GM18520 (cell line): ENCODE results near the gene CRYGA.
"Not testable (repeated sequence)": the region's sequence is repeated elsewhere in the genome, so short reads cannot be mapped to it uniquely, and the experiment has no call there.

Experiments
- ATAC-seq: cut with Tn5 transposase; IDR thresholded peaks from one replicate; pipeline ENCODE4 v1.9.1; 2021; ENCODE audit not compliant: unreplicated experiment

CRYGA gene

DNA sequence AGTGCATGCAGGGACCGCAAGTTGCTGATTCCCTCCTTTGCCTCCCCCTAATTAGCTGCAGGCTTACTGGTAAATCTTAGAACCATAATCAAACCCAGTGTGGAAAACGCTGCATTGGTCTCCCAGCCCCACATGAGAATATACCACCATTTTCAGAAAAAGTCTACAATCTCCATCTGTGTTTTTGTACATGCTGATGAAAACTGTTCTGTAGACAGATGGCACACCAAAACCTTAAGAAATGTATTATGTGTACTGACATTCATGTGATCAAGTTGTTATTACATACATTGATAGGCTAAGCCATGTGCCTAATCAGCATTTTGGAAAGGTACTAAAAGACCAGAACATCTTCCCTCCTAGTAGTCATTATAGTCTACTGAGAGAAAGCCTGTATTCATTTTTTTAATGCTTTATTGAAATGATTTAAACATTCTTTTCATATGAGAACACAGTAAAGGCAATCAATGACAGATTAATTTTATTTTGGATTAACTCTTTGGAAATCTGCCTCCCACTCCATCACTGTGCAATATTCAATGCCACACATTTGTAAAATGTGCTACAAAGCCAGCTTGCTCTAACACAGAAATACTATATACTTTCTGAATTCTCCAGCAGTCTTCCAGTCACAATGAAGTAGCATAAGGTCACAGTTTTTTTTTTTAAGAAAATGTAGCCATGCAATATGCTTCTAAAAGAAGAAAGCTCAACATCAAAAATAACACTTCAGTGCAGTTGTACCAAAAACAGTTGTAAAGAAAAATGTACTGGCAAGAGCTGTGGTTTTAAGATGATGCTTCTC, 1.8 kb upstream of the CRYGA start:
- no peak for ATAC-seq

DNA sequence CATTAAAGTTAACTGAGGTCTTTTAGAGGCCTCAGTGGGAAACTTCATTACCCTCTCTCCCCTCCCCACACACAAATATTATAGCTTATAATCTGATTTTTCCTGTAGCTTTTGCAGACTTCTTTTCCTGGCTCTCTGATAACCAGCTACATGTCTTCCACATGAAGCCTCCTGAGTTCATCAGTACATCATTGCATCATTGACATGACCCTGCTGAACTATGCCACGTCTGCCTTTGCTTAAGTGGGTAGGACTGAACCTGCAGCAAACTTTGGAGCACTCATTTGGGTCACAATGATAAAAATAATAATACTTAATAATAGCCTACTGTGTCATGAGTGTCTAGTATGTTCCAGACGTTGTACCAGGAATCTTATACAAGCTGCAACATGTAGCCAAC, 7.0 kb downstream of the CRYGA start:
- no peak for ATAC-seq

DNA sequence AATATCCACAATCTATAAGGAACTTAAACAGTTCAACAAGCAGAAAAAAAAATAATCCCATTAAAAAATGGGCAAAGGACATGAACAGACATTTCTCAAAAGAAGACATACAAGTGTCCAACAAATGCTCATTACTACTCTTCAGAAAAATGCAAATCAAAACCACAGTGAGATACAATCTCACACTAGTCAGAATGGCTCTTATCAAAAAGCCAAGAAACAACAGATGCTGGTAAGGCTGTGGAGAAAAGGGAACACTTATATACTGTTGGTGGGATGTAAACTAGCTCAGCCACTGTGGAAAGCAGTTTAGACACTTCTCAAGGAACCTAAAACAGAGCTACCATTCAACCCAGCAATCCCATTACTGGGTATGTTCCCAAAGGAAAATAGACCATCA, 10.2 kb downstream of the CRYGA start:
- no peak for ATAC-seq

DNA sequence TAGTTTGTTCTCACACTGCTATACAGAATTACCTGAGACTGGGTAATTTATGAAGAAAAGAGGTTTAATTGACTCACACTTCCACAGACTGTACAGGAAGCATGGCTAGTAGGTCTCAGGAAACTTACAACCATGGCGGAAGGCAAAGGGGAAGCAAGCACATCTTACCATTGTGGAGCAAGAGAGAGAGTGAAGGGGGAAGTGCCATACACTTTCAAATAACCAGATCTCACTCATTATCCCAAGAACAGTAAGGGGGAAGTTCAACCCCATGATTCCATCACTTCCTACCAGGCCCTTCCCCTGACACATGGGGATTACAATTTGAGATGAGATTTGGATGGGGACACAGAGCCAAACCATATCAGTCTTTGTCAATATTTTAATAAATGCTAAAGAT, 12.4 kb downstream of the CRYGA start:
- no peak for ATAC-seq

DNA sequence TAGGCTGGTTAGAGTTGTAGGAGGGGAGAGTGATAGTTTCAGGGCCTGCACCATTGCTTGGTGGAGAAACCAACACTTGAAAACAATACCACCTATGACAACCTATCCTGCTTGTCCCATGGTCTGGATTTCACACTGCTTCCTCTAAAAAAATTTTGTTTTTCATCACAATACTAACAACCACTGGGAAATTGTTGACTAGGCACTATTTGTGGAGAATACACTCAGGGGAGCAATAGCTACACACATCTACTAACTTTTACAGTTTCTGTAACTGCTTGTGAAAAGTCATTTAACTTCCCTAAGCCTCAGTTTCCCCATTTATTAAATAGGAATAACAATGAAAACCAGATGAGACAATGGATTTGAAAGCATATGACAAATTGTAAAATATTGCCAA, 13.3 kb downstream of the CRYGA start:
- ATAC-seq: no peak

DNA sequence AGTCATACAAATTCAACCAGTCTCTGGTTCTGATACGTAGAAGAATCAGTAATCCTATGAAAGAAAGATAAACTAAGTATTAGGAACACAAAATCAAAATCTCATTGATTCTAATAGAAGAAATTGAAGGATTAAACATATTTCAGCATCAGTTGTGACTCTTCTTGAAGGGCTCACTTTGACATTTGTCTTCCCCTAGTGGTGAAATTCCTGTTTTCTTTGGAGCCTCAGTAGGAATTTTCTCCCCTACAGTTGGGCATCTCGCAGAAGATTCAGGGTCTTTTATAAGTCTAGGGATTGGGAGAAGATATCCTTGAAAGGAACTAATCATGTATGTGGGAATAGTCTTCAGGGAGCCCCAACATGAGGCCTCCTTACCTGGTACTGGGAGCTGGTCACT, 14.6 kb downstream of the CRYGA start:
- ATAC-seq: no peak

DNA sequence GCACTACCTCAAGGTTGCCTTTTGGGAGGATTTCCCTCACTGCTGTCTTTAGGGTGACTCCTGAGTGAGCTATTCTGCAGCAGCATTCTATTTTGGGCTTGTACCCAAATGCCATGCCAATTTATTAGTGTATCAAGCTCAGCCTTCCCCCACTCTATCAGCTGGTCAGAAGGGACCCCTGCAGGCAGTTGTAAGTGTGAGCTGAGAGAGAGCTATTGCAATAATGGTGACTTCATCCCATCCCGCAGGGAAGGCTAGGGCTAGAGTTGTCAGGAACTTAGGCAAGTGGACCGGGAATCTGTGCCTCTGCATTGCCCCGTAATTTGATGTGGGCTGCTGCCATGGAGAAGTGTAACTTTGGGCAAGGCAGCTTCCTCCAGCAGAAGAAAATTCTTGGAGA, 15.6 kb downstream of the CRYGA start:
- no peak for ATAC-seq

DNA sequence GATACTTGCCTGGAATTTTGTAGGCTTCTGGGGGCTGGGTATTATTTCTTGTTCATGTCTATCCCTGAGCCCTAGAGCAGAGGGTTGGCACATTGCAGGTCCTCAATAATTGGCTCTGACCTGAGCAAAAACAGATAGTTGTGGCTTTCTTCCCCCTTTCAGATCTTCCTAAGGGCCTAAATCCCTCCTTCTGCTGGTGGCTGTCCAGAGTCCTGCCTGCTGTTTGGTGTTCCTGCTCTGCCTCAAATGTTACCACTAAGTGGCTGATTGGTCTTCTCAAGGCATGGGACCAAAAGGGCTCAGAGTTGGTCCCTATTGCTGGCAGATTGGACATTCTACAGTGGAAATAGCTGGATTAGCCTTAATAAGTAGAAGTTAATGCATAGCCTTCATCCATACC, 16.4 kb downstream of the CRYGA start:
- no peak for ATAC-seq

DNA sequence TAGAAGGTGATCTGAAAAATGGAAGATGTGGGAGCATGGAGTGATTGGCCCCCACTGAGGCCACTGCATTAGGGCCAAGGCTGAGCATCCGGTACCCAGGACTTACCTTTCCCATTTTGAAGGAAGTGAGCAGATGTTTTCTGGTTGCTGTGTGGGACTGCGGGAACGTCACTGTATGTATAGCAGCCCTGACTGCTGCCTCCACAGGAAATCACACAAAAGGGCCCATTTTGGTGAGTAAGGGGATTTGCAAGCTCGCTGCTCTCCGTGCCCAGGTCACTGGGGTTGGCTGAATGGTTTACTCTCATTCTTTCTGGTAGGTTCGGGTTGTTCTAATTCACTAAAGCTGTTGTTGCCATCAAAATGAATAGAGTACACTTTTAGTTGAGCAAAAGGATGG, 17.4 kb downstream of the CRYGA start, which contains the start of gene CRYGB:
TSS of gene CRYGB (minus strand) at position 153 of the 400 bp plus-strand sequence. CDS start at position 115, 38 bp downstream.
- no peak for ATAC-seq

DNA sequence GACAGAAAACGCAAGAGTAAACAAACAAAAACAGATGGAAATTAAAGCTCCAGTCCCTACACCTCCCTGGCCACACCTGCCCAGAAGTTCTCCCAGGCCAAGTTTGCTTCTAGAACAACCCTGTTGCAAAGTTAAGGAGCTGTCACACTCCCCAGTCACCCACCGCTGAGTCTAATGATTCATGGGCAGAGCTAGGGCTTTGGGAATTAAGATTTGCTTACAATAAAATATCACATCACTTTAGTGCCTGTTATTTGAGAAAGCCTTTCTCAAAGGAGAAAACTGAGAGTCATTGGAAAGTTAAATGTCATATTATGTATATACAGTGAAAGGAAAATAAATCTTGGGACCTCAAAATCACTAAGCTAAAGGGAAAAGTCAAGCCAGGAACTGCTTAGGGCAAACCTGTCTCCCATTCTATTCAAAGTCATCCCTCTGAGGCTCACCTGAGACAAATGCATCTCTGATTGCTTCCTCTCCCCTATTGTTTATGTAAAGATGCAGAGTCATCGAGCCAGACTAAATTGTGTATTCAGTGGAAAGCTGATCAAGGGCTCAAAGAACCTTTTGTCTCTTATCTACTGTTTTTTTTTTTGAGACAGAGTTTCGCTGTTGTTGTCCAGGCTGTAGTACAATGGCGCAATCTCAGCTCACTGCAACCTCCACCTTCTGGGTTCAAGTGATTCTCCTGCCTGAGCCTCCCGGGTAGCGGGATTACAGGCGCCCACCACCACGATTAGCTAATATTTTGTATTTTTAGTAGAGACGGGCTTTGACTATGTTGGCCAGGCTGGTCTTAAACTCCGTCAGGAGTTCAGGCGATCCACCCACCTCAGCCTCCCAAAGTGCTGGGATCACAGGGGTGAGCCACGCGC, 20.2 kb downstream of the CRYGA start:
- ATAC-seq: no peak

DNA sequence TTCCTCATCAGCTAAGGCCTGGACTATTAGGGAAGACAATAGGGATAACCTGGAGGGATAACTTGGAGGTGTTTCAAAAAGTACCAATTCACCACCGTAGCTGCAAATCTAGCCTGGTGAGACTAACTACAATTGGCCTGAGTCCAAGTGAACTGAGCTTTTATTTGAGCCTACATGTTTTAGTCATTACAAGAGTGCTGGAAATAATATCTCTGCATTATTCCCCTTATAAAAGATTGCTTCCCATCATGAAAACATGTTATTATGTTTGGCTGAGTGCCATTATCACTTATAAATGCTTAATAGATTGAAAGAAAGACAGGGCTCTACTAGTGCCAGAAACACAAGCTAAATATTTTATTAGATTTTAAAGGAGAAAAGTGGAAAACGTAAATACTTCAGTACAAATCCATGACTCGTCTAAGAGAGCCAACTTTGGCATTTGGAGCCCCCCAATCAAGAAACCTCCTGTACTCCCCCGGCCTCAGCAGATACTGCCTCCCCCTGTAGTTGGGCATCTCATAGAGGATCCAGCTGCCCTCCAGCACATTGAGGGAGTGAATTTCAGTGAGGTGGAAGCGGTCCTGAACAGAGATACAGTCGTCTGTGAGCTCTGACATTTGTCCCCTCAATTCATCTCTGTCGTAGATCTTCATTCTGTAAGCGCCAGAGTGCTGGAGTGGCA, 21.0 kb downstream of the CRYGA start:
- ATAC-seq: no peak

DNA sequence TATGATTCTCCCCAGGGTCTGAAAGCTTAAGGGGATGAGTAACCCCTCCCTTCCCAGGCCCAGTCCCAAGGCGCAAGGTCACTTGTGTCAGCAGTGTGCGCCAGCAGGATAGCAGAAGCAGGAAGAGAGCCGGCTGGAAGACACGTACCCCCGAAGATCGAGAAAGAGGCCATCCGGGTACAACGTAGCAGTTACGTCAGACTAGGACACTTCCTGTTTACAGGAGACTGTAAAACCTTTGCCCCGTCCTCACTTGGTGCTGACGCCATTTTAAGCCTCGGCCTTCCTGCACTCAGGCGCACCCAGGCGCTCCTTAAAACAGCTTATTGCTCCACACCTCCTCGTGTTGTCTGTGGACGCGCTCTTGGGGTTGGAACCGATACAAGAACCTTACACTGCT, 23.9 kb downstream of the CRYGA start:
- no peak for ATAC-seq

DNA sequence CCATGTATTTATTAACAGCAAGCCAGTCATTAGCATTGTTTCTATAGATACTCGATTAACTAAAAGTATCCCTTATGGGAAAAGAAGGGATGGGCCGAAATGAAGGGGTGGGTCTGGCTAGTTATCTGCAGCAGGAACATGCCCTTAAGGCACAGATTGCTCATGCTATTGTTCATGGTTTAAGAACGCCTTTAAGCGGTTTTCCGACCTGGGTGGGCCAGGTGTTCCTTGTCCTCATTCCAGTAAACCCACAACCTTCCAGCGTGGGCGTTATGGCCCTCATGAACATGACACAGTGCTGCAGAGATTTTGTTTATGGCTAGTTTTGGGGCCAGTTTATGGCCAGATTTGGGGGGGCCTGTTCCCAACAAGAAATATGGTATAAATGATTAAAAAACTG, 25.1 kb downstream of the CRYGA start:
- ATAC-seq: not testable (repeated sequence)

DNA sequence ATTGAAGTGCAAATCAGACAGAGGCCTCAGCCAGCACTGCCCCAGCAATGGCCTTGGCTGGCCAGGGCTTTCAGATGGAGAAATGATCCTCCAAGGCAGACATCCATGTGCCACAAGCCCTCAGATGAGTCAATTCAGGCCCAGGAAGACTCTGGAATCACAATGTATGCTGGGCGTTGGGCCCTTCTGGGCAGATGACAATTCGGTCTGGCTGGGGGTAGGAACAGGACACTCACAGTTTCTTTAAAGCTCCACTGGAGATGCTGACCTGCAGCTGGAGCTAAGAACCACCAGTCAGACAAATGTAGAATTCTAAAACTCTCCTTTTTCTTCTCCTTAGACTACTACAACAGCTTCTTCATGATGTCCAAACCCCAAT, 26.7 kb downstream of the CRYGA start:
- ATAC-seq: no peak

DNA sequence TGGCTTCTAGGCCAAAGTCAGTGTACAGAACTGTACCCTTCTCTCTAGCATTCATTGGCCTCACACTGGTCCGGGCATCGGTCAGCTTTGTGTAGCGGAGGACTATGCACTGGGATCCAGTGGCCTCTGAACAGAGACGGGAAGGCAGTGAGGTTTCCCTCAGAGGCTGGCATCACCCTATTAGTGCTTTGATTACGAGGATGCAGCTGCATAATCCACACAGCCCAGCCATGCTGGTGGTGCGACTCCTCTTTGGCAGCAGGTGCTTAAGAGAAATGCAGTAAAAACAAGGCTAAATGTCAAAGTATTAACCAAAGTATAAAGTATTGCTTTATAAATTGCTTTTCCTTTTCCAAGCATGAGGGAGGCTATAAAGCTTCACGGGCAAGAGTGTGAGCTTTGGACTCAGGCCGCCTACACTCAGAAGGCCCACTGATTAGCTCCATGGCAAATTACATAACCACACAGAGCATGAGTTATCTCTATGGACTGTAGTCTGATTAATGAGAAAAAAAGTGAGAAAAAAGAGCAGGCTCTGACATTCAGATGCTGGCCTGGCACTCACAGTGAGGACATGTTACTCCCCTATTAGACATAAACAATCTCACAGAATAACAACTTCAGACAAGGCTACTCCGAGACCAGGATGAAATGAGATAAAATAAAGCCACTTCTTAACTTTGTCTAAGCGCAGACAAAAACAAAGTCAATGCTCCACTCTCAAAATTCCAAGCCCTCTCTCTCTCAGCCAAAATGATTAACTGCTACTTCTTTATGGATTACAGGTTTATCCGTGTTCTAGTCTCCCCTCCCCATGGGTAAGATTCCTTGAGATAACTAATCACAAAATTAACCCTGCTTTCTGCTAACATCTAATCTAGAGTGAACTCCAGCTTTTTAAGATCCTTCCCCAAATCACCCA, 27.3 kb downstream of the CRYGA start:
- ATAC-seq: no peak

DNA sequence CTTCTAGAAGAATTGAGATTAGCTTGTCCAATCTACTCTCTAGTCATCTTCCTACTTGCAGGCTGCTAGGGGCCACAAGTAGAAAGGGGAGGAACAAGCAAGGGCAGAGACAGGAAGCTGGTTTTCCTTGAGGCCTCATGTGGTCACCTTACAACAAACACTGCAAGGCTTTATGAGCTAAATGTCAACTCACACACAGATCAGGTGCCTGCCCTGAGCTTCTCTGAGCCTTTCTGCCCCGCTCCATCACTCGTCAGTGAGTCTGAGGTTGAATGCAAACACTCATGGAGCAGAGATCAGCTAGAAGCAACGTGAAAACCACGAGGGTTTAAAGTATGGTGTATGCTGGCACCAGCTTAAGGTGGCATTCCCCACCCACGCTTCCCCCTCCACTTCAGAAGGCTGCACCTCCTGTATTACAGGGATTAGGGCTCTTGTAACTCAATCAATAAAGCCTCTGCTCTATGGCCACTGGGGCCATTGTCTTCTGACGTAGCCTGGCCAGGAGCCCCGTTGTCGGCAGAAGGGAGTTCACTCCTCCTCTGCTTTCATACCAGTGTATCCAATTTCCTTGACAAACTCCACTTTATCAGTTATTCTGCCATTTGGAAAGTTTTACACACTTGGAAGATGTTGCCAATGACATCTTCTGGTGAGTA, 28.3 kb downstream of the CRYGA start:
- ATAC-seq: no peak

DNA sequence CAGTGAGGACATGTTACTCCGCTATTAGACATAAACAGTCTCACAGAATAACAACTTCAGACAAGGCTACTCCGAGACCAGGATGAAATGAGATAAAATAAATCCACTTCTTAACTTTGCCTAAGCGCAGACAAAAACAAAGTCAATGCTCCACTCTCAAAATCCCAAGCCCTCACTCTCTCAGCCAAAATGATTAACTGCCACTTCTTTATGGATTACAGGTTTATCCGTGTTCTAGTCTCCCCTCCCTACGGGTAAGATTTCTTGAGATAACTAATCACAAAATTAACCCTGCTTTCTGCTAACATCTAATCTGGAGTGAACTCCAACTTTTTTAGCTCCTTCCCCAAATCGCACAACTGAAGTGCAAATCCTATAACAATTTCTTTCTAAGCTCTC, 32.7 kb downstream of the CRYGA start:
- ATAC-seq: no peak

DNA sequence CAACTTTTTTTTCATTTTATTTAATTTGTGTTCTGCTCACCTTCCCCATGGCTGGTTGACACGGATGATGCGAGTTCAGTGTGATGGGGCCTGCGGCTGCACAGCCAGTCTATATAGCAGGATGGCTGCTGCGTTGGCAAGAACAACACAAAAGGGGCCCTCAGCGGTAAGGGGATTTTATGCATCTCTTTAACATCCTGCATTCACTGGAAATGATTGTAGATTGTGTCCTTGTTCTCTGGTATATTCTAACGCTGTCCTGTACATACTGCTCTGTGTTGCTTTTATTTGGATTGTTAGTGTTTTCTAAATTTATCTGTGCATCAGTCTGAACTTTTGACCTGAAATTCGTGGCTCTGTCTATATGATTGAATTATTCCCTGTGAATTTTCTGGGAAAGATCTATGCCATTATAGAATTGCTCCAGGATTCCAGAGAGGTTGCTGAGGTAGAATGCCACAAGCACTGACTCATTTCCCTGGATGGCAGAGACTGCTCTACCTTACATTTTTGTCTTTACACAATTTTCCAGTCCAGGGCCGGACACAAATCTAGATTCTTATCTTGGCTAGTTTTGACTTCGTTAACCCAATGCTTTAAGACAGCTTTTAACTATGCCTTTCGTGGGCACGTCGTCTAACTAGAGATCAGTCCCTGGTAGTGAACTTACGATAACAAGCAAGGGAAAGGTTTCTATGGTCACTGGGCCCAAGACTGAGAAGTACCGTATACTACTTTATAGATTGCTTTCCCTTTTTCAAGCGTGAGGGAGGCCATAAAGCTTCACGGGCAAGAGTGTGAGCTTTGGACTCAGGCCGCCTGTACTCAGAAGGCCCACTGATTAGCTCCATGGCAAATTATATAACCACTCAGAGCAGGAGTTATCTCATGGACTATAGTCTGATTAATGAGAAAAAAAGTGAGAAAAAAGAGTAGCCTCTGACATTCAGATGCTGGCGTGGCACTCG, 33.4 kb downstream of the CRYGA start, which contains the start of gene CRYGC:
TSS of gene CRYGC (minus strand) at position 85 of the 968 bp plus-strand sequence. CDS start at position 49, 36 bp downstream.
- no peak for ATAC-seq

DNA sequence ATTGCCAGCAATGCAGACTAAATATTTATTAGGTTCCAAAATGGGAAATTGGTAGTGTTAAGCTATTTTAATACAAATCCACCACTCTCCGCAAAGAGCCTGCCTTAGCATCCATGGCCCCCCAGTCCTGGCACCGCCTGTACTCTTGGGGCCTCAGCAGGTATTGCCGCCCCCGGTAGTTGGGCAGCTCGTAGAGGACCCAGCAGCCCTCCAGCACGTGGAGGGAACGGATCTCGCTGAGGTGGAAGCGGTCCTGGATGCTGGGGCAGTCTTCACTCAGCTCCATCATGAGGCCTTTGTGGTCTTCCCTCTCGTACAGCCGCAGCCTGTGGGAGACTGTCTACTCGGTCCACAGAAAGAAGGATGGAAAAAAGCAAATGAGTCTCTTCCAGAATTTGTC, 35.3 kb downstream of the CRYGA start:
- ATAC-seq: no peak
